Astrocyte (in vitro differentiated cells and primary cell): ENCODE data around the gene HSD3B1. TPM values are rescaled to one million over a fixed set of nuclear protein-coding genes. Genes with fewer than 3 reads are reported as not detected.

Source experiments
- DNase-seq: peaks from one replicate; pipeline ENCODE4 v3.0.0-alpha.2; 2010; ENCODE audit warnings: low read depth
- FAIRE-seq: peaks from 2 replicates; lab custom pipeline; 2011; peaks lifted over from hg19 to GRCh38; lab: Jason Lieb, UNC
- H2AFZ ChIP-seq: 2 replicates; pipeline ENCODE4 v1.6.0; 2012; ENCODE audit warnings: low read depth, low read length, inconsistent platforms
- H3K27ac ChIP-seq: 2 replicates; pipeline ENCODE4 v1.5.1; 2011; ENCODE audit warnings: low read depth, low read length, inconsistent platforms
- H3K27me3 ChIP-seq: 2 replicates; pipeline ENCODE4 v1.6.0; 2011; ENCODE audit warnings: low read length, inconsistent platforms; ENCODE audit not compliant: insufficient read depth
- H3K36me3 ChIP-seq: 2 replicates; pipeline ENCODE4 v1.5.1; 2011; ENCODE audit warnings: low read length, inconsistent platforms; ENCODE audit not compliant: insufficient read depth
- H3K4me1 ChIP-seq: 2 replicates; pipeline ENCODE4 v1.5.1; 2011; ENCODE audit warnings: low read length, inconsistent platforms; ENCODE audit not compliant: insufficient read depth
- H3K4me2 ChIP-seq: 2 replicates; pipeline ENCODE4 v1.6.0; 2012; ENCODE audit warnings: low read length, inconsistent platforms
- H3K4me3 ChIP-seq: 2 replicates; pipeline ENCODE4 v1.5.1; 2011; ENCODE audit warnings: low read depth, mild to moderate bottlenecking, low read length, inconsistent platforms; ENCODE audit not compliant: insufficient read depth
- H3K79me2 ChIP-seq: 2 replicates; pipeline ENCODE4 v1.6.0; 2012; ENCODE audit warnings: mild to moderate bottlenecking, low read length, inconsistent platforms; ENCODE audit not compliant: insufficient read depth
- H3K9ac ChIP-seq: 2 replicates; pipeline ENCODE4 v1.6.0; 2012; ENCODE audit warnings: mild to moderate bottlenecking, low read length, inconsistent platforms
- H3K9me3 ChIP-seq: 2 replicates; pipeline ENCODE4 v1.5.1; 2012; ENCODE audit warnings: low read depth, mild to moderate bottlenecking, low read length, inconsistent platforms; ENCODE audit not compliant: insufficient read depth
- H4K20me1 ChIP-seq: 2 replicates; pipeline ENCODE4 v1.6.0; 2012; ENCODE audit warnings: low read length, inconsistent platforms; ENCODE audit not compliant: insufficient read depth
- H3K27ac Mint-ChIP-seq: one replicate; pipeline ENCODE4 v1.8.0; 2021; ENCODE audit warnings: mild to moderate bottlenecking, mixed read lengths; ENCODE audit not compliant: unreplicated experiment
- H3K27me3 Mint-ChIP-seq: one replicate; pipeline ENCODE4 v1.8.0; 2021; ENCODE audit warnings: low read depth, mixed read lengths; ENCODE audit not compliant: unreplicated experiment
- H3K36me3 Mint-ChIP-seq: one replicate; pipeline ENCODE4 v1.8.0; 2021; ENCODE audit warnings: low read depth, mixed read lengths; ENCODE audit not compliant: unreplicated experiment
- H3K4me1 Mint-ChIP-seq: one replicate; pipeline ENCODE4 v1.8.0; 2021; ENCODE audit warnings: low read depth, mixed read lengths; ENCODE audit not compliant: unreplicated experiment
- H3K4me3 Mint-ChIP-seq: one replicate; pipeline ENCODE4 v1.8.0; 2021; ENCODE audit warnings: mild to moderate bottlenecking, moderate library complexity, mixed read lengths; ENCODE audit not compliant: unreplicated experiment
- H3K9me3 Mint-ChIP-seq: one replicate; pipeline ENCODE4 v1.8.0; 2021; ENCODE audit warnings: mild to moderate bottlenecking, mixed read lengths; ENCODE audit not compliant: unreplicated experiment
- CTCF ChIP-seq: IDR thresholded peaks from 2 replicates; pipeline ENCODE4 v1.5.1; 2011; ENCODE audit warnings: low read depth, mild to moderate bottlenecking, inconsistent platforms, low read length, moderate library complexity; ENCODE audit not compliant: insufficient read depth
- EZH2 ChIP-seq: IDR thresholded peaks from 2 replicates; pipeline ENCODE4 v1.6.1; 2012; ENCODE audit warnings: mild to moderate bottlenecking, low read length, inconsistent platforms; ENCODE audit not compliant: insufficient read depth
- total RNA-seq: library from RNA; stranded (reverse); gene quantifications from 2 replicates; pipeline ENCODE4 v1.2.1, GENCODE V29; 2021

The HSD3B1 gene
- total RNA-seq, 1 donor from 2014 or later: 0.61 TPM

- peaks cover 14% of the 10 kb centered on the region for H3K27me3 Mint-ChIP-seq
- peaks cover 10% of the 10 kb centered on the region for H3K36me3 Mint-ChIP-seq
Measured at GRCh38 chr1:119537966-119538365, 31.0 kb downstream of the HSD3B1 start.

GRCh38 chr1:119539636-119540035, 32.6 kb downstream of the HSD3B1 start:
- Histone ChIP-seq H4K20me1 (no peaks in the 10 kb centered on the region), H2AFZ (no peak overlapping the region), H3K9ac (no peak overlapping the region), H3K27ac (no peak overlapping the region), H3K4me1 (no peaks in the 10 kb centered on the region), H3K79me2 (no peaks in the 10 kb centered on the region), H3K4me2 (no peak overlapping the region), H3K9me3 (no peaks in the 10 kb centered on the region), H3K27me3 (peaks cover 3% of the 10 kb centered on the region), H3K36me3 (no peaks in the 10 kb centered on the region), H3K4me3 (no peak overlapping the region)
- TF ChIP-seq CTCF (no peak), EZH2 (no peak)
- Mint-ChIP-seq H3K9me3 (no peaks in the 10 kb centered on the region), H3K36me3 (peaks cover 6% of the 10 kb centered on the region), H3K27me3 (peaks cover 14% of the 10 kb centered on the region), H3K4me1 (peaks cover 12% of the 10 kb centered on the region), H3K27ac (no peak overlapping the region), H3K4me3 (no peak overlapping the region)
- DNase-seq (no peak), FAIRE-seq (no peak)

More at GRCh38 chr1:119537966-119538365, 31.0 kb downstream of the HSD3B1 start:
- Histone ChIP-seq H3K27me3 (peaks cover 3% of the 10 kb centered on the region), H3K9me3 (no peaks in the 10 kb centered on the region), H3K9ac (no peak overlapping the region), H3K4me3 (no peak overlapping the region), H3K4me1 (no peaks in the 10 kb centered on the region), H3K36me3 (no peaks in the 10 kb centered on the region), H3K4me2 (no peak overlapping the region), H3K27ac (no peak overlapping the region), H2AFZ (no peak overlapping the region), H3K79me2 (no peaks in the 10 kb centered on the region), H4K20me1 (no peaks in the 10 kb centered on the region)
- H3K9me3 Mint-ChIP-seq: no peaks in the 10 kb centered on the region
- H3K4me3 Mint-ChIP-seq: no peak overlapping the region
- H3K27ac Mint-ChIP-seq: no peak overlapping the region
- FAIRE-seq: no peak
- TF ChIP-seq EZH2 (no peak), CTCF (no peak)
- no peak for DNase-seq
- peaks cover 12% of the 10 kb centered on the region for H3K4me1 Mint-ChIP-seq

DNA sequence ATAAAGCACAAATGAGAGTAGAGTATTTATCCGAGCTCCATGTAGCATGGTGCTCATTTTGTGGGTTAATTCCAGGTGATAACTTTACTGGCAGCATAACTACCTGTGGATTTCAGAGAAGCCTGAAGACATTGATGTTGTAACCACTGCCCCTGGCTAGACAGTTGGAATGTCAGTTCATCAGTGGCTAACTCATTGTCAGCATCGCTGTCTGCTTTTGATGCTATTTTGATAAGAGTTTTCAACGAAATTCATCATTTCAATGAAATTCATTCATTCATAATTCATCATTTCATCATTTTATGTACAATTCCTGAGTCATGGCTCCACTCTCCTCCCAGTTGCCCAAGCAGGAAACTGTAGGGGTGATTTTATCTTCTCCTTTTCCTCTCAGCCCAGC, 34.4 kb downstream of the HSD3B1 start:
- Histone ChIP-seq H4K20me1 (no peaks in the 10 kb centered on the region), H3K4me1 (no peaks in the 10 kb centered on the region), H3K27ac (no peak overlapping the region), H3K9me3 (no peaks in the 10 kb centered on the region), H3K36me3 (no peaks in the 10 kb centered on the region), H3K79me2 (no peaks in the 10 kb centered on the region), H3K4me3 (no peak overlapping the region), H2AFZ (no peak overlapping the region), H3K9ac (no peak overlapping the region), H3K27me3 (peaks cover 3% of the 10 kb centered on the region), H3K4me2 (no peak overlapping the region)
- FAIRE-seq (no peak), DNase-seq (no peak)
- TF ChIP-seq EZH2 (no peak), CTCF (no peak)
- H3K27me3 Mint-ChIP-seq: peaks cover 13% of the 10 kb centered on the region
- no peak overlapping the region for H3K27ac Mint-ChIP-seq
- H3K4me3 Mint-ChIP-seq: no peak overlapping the region
- no peaks in the 10 kb centered on the region for H3K9me3 Mint-ChIP-seq
- peaks cover 12% of the 10 kb centered on the region for H3K4me1 Mint-ChIP-seq
- peaks cover 8% of the 10 kb centered on the region for H3K36me3 Mint-ChIP-seq
